A549 (cell line): ENCODE measurements around the gene TCERG1L. TPM values are rescaled to one million over a fixed set of nuclear protein-coding genes. Genes with fewer than 3 reads are reported as not detected.

ENCODE experiments used
- ATAC-seq, 2 experiments: fragments of 200-7000 bp in 1 of 2; fragments of >200 bp in 1 of 2; cut with Nextera tagmentation in 1 of 2; cut with Tn5 transposase in 1 of 2; 3 replicates each; pipeline versions ENCODE4 v1.8.0 to v1.9.1; 2018 to 2020; ENCODE audit warnings: mild to moderate bottlenecking in 1 of 2, moderate library complexity in 1 of 2
- CTCF ChIA-PET: fragments of 300-600 bp; sonication (Branson Sonifier 250); formaldehyde crosslinking; extraction: SDS; loops from one replicate; lab custom pipeline; 2021; ENCODE audit warnings: antibody characterized with exemption, inconsistent platforms; lab: Yijun Ruan, JAX
- POLR2A ChIA-PET: fragments of 350-600 bp; formaldehyde crosslinking; extraction: SDS; loops from one replicate; lab custom pipeline; 2021; ENCODE audit warnings: antibody characterized with exemption, inconsistent platforms; lab: Yijun Ruan, JAX
- DNase-seq, 2 experiments: peaks; one replicate each; pipeline versions ENCODE4 v3.0.0 to v3.0.0-alpha.2; 2011 to 2016; ENCODE audit warnings: low read depth in 1 of 2, low spot score in 1 of 2
- FAIRE-seq: peaks from 2 replicates; lab custom pipeline; 2011; peaks lifted over from hg19 to GRCh38; lab: Jason Lieb, UNC
- H3K27ac ChIP-seq, 2 experiments: fragments of >200 bp; sonication (Bioruptor Twin); formaldehyde crosslinking; 3 replicates each; pipeline ENCODE4 v1.5.1; 2016 to 2017
- H3K4me1 ChIP-seq: fragments of >200 bp; sonication (Bioruptor Twin); formaldehyde crosslinking; 3 replicates; pipeline ENCODE4 v1.6.1; 2016
- H3K4me2 ChIP-seq: fragments of >200 bp; sonication (Bioruptor Twin); formaldehyde crosslinking; 3 replicates; pipeline ENCODE4 v1.6.1; 2016
- H3K4me3 ChIP-seq: fragments of >200 bp; sonication (Bioruptor Twin); formaldehyde crosslinking; 3 replicates; pipeline ENCODE4 v1.5.1; 2016
- H3K9me3 ChIP-seq: fragments of >200 bp; sonication (Bioruptor Twin); formaldehyde crosslinking; 3 replicates; pipeline ENCODE4 v1.6.1; 2016
- ATOH8 ChIP-seq: fragments of 250-450 bp; sonication (Bioruptor Pico); IDR thresholded peaks from 2 replicates; pipeline ENCODE4 v1.5.0; 2020; ENCODE audit warnings: low read depth, mild to moderate bottlenecking, moderate library complexity
- BCL3 ChIP-seq: fragments of >200 bp; sonication (Bioruptor Twin); formaldehyde crosslinking; IDR thresholded peaks from 3 replicates; pipeline ENCODE4 v1.6.1; 2016
- CBX8 ChIP-seq: fragments of 200-600 bp; sonication (generic); IDR thresholded peaks from 2 replicates; pipeline ENCODE4 v1.6.1; 2016
- CHD2 ChIP-seq: fragments of 150-350 bp; IDR thresholded peaks from 2 replicates; pipeline ENCODE4 v1.6.1; 2014; ENCODE audit warnings: low read length; ENCODE audit not compliant: partially characterized antibody
- E2F6 ChIP-seq: IDR thresholded peaks from 2 replicates; pipeline ENCODE4 v1.6.1; 2012; ENCODE audit warnings: low read depth, borderline replicate concordance
- FOSB ChIP-seq: fragments of 250-450 bp; sonication (Bioruptor Pico); IDR thresholded peaks from 2 replicates; pipeline ENCODE4 v1.5.0; 2020; ENCODE audit warnings: mild to moderate bottlenecking, moderate library complexity
- HES2 ChIP-seq: fragments of >200 bp; sonication (Bioruptor Twin); formaldehyde crosslinking; IDR thresholded peaks from 2 replicates; pipeline ENCODE4 v1.6.1; 2016
- HEYL ChIP-seq: fragments of 250-450 bp; sonication (Bioruptor Pico); IDR thresholded peaks from 2 replicates; pipeline ENCODE4 v1.8.0; 2021; ENCODE audit warnings: mild to moderate bottlenecking, moderate library complexity
- HOXB13 ChIP-seq: fragments of 250-450 bp; sonication (Bioruptor Pico); IDR thresholded peaks from 2 replicates; pipeline ENCODE4 v1.5.0; 2020; ENCODE audit warnings: low read depth, mild to moderate bottlenecking, moderate library complexity
- JUN ChIP-seq, 2 experiments: fragments of >200 bp; sonication (Bioruptor Twin); formaldehyde crosslinking; IDR thresholded peaks; 2 replicates in 1 of 2; 3 replicates in 1 of 2; pipeline ENCODE4 v1.6.1; 2016 to 2017
- MAFK ChIP-seq: fragments of 450-650 bp; IDR thresholded peaks from 2 replicates; pipeline ENCODE4 v1.6.1; 2014; ENCODE audit not compliant: partially characterized antibody
- MAZ ChIP-seq: fragments of 150-350 bp; IDR thresholded peaks from 2 replicates; pipeline ENCODE4 v1.6.1; 2014; ENCODE audit warnings: antibody characterized with exemption, low read depth, low read length, borderline replicate concordance
- NFE2L2 ChIP-seq: fragments of 150-350 bp; conservative IDR thresholded peaks from 2 replicates; pipeline ENCODE4 v1.6.1; 2014; ENCODE audit warnings: low read length
- NPAS2 ChIP-seq: fragments of 250-450 bp; sonication (Bioruptor Pico); IDR thresholded peaks from 2 replicates; pipeline ENCODE4 v1.8.0; 2022; ENCODE audit warnings: mild to moderate bottlenecking, moderate library complexity, borderline replicate concordance
- PBX3 ChIP-seq: IDR thresholded peaks from 2 replicates; pipeline ENCODE4 v1.6.1; 2012
- RARB ChIP-seq: fragments of 250-450 bp; sonication (Bioruptor Pico); IDR thresholded peaks from 2 replicates; pipeline ENCODE4 v1.8.0; 2021; ENCODE audit warnings: mild to moderate bottlenecking, moderate library complexity
- REST ChIP-seq: fragments of 200-600 bp; sonication (generic); IDR thresholded peaks from 2 replicates; pipeline ENCODE4 v1.6.1; 2016; ENCODE audit warnings: antibody characterized with exemption, mild to moderate bottlenecking, moderate library complexity
- SREBF2 ChIP-seq: fragments of 450-650 bp; IDR thresholded peaks from 2 replicates; pipeline ENCODE4 v1.6.1; 2014; ENCODE audit warnings: mild to moderate bottlenecking, moderate library complexity
- TP53 ChIP-seq: fragments of 250-450 bp; sonication (Bioruptor Pico); IDR thresholded peaks from 2 replicates; pipeline ENCODE4 v1.5.0; 2021; ENCODE audit warnings: mild to moderate bottlenecking, moderate library complexity
- ZC3H11A ChIP-seq: fragments of 450-650 bp; IDR thresholded peaks from 2 replicates; pipeline ENCODE4 v1.6.1; 2014; ENCODE audit warnings: antibody characterized with exemption, mild to moderate bottlenecking
- ZNF302 ChIP-seq: fragments of 250-450 bp; sonication (Bioruptor Pico); IDR thresholded peaks from 2 replicates; pipeline ENCODE4 v1.9.0; 2021; ENCODE audit warnings: inconsistent platforms, mild to moderate bottlenecking, moderate library complexity
- WGBS: methylation state at CpG from one replicate; pipeline ENCODE4 v1.1.6; 2017; ENCODE audit errors: missing lambda C conversion rate; 5-methylcytosine and 5-hydroxymethylcytosine counted together
- polyA plus RNA-seq, 4 experiments: library from polyadenylated mRNA; depleted of rRNA in 3 of 4; stranded (reverse); fragments of >200 nt; fragmentation: RNase III in 1 of 4; extraction: RNeasy Plus Mini Kit Qiagen cat#74134 plus additional on column Dnase treatment in 1 of 4; gene quantifications; 2 replicates in 3 of 4; 3 replicates in 1 of 4; pipeline ENCODE4 v1.2.3, GENCODE V29; 2011 to 2017

TCERG1L gene
- polyA plus RNA-seq, 2 of the 4 experiments (the other 2 are of a cell fraction): not detected

- Histone ChIP-seq H3K4me1 (no peaks in the 10 kb centered on the region), H3K4me3 (no peak overlapping the region), H3K27ac (no peak overlapping the region), H3K9me3 (no peaks in the 10 kb centered on the region), H3K4me2 (no peak overlapping the region)
- FAIRE-seq (no peak), ATAC-seq (no peak), DNase-seq (no peak)
- TF ChIP-seq ZNF302 (no peak), SREBF2 (no peak), ZC3H11A (no peak), MAFK (no peak), REST (no peak)
- WGBS: 30% methylated on average over 20 of the region's 25 CpGs
- ChIA-PET POLR2A (no interaction called here), CTCF (no interaction called here)
These were observed 167.9 kb downstream of the TCERG1L start for GRCh38 chr10:131143425-131144165.

- CTCF ChIA-PET: no interaction called here
- Histone ChIP-seq H3K4me1 (no peaks in the 10 kb centered on the region), H3K9me3 (no peaks in the 10 kb centered on the region), H3K4me2 (no peak overlapping the region), H3K27ac (no peak overlapping the region), H3K4me3 (no peak overlapping the region)
- POLR2A ChIA-PET: no interaction called here
- no peak for TF ChIP-seq ZNF302
- no peak for TF ChIP-seq MAZ
- no peak for TF ChIP-seq E2F6
- no peak for TF ChIP-seq HES2
- no peak for TF ChIP-seq BCL3
- TF ChIP-seq CBX8: no peak
- no peak for TF ChIP-seq JUN (IDR thresholded peaks at IDR 0.05)
- no peak for TF ChIP-seq HOXB13 (CRISPR knock-in tag)
- no peak for TF ChIP-seq HEYL (CRISPR knock-in tag)
- no peak for TF ChIP-seq SREBF2
- TF ChIP-seq RARB (CRISPR knock-in tag): no peak
- TF ChIP-seq FOSB: no peak
- no peak for TF ChIP-seq PBX3
- TF ChIP-seq NFE2L2: no peak
- no peak for TF ChIP-seq ATOH8 (CRISPR knock-in tag)
- no peak for TF ChIP-seq CHD2
- no peak for TF ChIP-seq NPAS2
- TF ChIP-seq TP53 (CRISPR knock-in tag): no peak
- DNase-seq (no peak), FAIRE-seq (no peak), ATAC-seq (no peak)
- 14% methylated on average over 17 of the region's 18 CpGs for WGBS
These were observed 168.8 kb downstream of the TCERG1L start for GRCh38 chr10:131142517-131143380.
